HTR-8/SVneo (cell line): ENCODE data around the gene INAFM2.
A peak's percentile ranks its signal among the peaks of the same experiment; 100 is the strongest.

ENCODE experiments used
- DNase-seq: peaks from one replicate; pipeline ENCODE4 v3.0.0; 2011; ENCODE audit warnings: low spot score, mixed read lengths; ENCODE audit not compliant: insufficient read length
- FAIRE-seq: peaks from 2 replicates; lab custom pipeline; 2011; peaks lifted over from hg19 to GRCh38; lab: Jason Lieb, UNC

INAFM2 gene

GRCh38 chr15:40354408-40355171 lies 31.1 kb downstream of the INAFM2 start:
- DNase-seq (peak; percentile 48), FAIRE-seq (peak; percentile 79)

DNA sequence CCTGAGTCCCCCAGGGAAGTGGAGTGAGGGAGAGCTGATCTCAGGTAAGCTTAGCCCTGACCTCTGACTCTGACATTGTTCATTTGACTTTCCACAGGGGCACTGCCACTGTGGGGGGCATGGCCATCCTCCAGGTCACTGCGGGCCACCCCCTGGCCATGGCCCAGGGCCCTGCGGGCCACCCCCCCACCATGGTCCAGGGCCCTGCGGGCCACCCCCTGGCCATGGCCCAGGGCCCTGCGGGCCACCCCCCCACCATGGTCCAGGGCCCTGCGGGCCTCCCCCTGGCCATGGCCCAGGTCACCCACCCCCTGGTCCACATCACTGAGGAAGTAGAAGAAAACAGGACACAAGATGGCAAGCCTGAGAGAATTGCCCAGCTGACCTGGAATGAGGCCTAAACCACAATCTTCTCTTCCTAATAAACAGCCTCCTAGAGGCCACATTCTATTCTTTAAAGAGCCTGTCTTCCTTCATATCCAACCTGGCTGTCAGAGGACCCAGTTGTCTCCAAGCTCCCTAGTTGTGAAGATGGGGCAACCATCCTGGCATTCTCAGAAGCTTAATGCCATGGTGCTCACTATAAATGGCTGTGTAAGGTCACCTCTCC lies 32.6 kb downstream of the INAFM2 start:
- DNase-seq: no peak

GRCh38 chr15:40357246-40357645 lies 33.8 kb downstream of the INAFM2 start:
- FAIRE-seq: no peak
- no peak for DNase-seq

More for the DNA sequence above, 32.6 kb downstream of the INAFM2 start:
- no peak for FAIRE-seq

DNA sequence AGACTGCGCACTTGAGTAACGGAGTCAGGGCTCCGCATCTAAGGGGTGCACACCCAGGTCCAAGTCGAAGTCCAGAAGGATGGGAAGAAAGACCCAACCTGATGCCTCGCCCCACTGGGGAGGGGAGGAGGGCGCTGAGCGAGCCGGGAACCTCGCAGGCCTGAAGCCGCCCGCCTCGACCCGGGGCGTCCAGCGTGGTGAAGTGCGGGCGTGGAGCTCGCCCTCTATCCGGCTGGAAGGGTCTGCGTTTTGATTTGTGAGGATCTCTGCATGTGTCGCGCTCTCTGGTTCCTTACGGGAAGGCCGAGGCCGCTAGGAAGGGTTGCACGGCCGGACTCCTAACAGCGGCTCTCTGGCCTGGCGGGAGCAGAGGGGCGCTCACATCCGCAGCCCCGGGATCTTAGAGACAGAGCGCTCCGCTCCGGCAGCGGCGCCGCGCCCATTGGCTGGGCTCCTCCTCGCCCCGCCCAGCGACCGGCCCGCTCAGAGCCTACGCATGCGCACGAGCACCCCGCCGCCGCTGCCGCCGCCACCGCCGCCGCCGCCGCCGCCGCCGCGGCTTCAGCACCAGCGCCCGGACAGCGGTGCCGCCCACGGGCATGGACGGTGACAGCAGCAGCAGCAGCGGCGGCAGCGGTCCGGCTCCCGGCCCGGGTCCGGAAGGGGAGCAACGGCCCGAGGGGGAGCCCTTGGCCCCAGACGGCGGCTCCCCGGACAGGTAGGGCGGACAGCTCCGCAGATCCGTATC lies 34.4 kb downstream of the INAFM2 start, which contains the start of gene DISP2:
Gene DISP2 (plus strand): TSS at position 497 of the 748 bp plus-strand sequence. CDS start 103 bp downstream, at position 600.
- peak; percentile 46 for FAIRE-seq
- peak; percentile 96 for DNase-seq

DNA sequence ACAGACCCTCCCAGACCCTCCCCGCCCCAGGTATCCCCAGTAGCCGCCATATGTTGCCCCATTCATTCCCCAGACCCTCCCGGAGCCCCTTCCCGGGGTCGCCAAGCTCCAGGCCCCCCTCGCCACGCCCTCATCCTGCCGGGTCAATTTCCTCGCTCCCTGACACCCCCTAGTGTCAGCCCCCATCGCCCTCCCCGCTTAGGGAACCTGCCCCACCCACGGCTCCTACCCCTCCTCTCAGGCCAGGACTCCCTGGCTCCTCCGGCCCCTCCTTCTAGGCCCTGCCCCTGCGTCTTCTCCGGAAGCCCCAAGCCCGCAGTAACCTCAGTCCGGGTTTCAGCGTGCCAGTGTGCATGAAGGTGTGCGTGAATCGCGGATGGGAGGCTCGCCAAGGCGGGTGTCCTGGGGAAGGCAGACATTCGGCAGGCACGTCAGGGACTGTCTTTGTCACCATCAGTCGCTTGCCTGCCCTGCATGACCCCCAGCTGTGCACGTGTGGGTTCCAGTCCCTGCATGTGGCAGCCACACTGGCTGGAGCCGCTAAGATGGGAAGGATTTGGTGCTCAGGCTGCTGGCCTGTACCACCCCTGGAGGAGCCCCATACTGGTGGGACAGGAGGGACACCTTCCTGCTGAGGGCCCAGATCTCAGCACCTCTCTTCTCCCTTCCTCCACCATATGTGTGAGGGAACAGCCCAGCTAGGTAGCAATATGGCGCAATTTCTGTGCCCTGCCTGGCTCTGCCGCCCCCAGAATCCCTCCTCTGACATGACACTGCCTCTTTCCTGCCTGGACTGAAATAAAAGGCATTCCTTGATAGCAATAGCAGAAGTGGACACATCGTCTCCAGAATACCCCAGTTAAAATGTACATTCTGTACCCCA lies 35.2 kb downstream of the INAFM2 start:
- FAIRE-seq (no peak), DNase-seq (no peak)

DNA sequence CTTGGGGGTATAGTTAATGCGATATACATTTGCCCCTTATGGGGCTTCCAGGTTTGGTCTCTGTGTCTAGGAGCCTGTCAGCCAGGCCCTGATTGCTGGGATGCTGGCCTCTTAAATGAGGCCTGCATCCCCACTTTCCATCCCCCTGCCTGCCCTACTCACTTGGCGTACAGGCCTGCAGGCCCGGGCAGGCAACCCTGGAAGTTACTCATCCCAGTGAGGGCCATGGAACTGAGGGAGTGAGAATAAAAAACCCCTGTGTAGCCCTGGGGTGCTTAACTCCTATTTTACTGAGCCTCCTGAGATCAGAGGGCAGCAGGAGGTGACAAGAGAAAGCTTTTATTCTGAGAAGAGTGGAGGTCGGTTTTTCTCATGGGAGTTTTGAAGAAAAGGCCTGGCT lies 36.5 kb downstream of the INAFM2 start:
- FAIRE-seq (no peak), DNase-seq (no peak)

GRCh38 chr15:40361640-40362039 lies 38.1 kb downstream of the INAFM2 start:
- FAIRE-seq (no peak), DNase-seq (no peak)

- FAIRE-seq (no peak), DNase-seq (no peak)
Measured at GRCh38 chr15:40363611-40364010, 40.1 kb downstream of the INAFM2 start.

GRCh38 chr15:40364251-40364650 lies 40.8 kb downstream of the INAFM2 start:
- DNase-seq: no peak
- no peak for FAIRE-seq

DNA sequence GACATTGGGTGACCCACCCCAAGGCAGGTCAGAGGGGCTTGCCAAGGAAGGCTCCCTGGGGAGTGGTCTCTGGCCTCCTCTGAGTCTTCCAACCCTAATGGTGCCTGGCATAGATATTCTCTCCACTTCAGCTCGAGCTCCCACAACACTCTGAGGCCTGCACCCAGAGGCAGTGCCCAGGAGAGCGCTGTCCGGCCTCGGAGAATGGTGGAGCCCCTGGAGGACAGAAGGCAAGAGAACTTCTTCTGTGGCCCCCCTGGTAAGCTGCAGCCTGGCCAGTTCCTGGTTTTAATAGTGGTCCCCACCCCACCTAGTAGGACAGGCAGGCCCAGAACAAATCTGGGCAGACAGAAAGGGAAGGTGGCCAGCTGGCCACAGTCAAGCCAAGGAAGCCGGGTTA lies 41.5 kb downstream of the INAFM2 start:
- FAIRE-seq: no peak

DNA sequence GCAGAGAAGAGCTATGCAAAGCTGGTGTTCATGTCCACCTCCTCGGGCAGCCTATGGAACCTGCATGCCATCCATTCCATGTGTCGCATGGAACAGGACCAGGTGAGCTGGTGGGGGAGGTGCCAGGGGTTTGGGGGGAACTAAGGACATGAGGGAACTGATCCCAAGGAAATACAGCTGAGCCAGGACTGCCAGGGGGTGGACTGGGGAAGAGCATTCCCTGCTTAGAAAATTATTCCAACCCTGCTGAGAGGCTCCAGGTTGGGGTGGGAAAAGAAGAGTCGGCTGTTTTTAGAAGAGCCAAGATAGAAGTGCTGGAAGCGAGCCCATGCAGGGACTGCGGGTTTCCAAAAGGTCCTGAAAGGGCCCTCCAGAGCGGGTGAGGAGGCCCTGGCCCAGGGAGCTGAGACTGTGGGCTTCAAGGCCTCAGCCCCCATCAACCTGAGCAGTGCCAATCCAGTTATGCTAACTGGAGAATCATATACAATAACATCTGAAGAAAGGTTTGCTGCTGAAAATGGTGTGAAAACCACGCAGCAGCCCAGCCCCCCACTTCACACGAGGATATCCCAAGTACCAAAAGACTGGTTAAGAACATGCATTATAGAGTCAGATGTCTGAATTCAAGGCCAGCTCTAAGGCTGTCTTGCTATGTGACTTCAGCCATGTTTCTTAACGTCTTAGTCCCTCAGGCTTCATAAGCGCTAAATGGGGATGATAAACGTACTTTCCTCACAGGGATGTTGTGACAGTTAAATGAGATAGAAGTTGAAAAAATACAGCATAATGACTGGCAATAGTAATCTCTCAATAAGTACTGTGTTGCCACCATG lies 42.3 kb downstream of the INAFM2 start:
- DNase-seq: no peak
- FAIRE-seq: no peak

More for the DNA sequence above, 41.5 kb downstream of the INAFM2 start:
- DNase-seq: no peak

DNA sequence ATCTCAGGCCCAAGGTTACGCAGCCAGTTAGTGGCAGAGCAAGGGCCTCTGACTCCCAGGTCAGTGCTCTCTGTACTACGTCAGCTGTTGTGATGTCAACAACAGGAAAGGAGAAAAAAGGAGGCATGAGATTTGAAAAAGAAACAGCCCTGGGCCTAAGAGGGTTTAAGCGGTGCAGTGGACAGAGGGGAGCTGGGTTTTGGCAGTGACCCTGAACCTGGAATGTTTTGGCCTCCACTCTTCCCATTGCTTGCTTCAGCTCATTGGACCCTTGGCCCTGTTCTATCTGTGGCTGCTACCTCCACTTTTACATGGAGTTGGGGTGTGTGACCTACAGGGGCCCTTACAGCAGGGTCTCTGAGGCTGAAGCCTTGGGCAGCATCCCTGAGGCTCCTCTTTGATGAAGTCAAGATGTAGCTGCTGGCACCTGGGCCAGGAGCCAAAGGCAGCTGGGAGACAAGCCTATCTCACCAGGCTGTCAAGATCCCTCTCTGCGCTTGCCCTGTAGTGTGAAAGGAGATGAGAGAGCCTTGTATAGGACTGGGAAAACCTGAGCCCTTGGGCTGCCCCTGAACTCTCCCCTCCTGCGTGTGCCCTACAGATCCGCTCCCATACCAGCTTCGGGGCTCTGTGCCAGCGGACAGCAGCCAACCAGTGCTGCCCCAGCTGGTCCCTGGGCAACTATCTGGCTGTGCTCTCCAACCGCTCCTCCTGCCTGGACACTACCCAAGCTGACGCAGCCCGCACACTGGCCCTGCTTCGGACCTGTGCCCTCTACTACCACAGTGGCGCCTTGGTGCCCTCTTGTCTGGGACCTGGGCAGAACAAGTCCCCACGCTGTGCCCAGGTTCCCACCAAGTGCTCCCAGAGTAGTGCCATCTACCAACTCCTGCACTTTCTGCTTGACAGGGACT lies 43.2 kb downstream of the INAFM2 start:
- DNase-seq: no peak
- no peak for FAIRE-seq

- FAIRE-seq (no peak), DNase-seq (no peak)
Measured at GRCh38 chr15:40367371-40367685, 43.8 kb downstream of the INAFM2 start.

- DNase-seq: no peak
Measured at GRCh38 chr15:40367686-40368611, 44.5 kb downstream of the INAFM2 start.

GRCh38 chr15:40368719-40369473 lies 45.4 kb downstream of the INAFM2 start:
- no peak for FAIRE-seq
- DNase-seq: no peak

More at GRCh38 chr15:40367686-40368611, 44.5 kb downstream of the INAFM2 start:
- FAIRE-seq: no peak

- DNase-seq (no peak), FAIRE-seq (no peak)
Measured at GRCh38 chr15:40369474-40369869, 46.0 kb downstream of the INAFM2 start.

GRCh38 chr15:40369971-40370370 lies 46.5 kb downstream of the INAFM2 start:
- DNase-seq (no peak), FAIRE-seq (no peak)
